IPS DF 4.7 (cell line): ENCODE measurements around the gene GFER.

Experiments
- DNase-seq: peaks from one replicate; pipeline ENCODE4 v3.0.0-alpha.2; 2013; ENCODE audit warnings: low spot score; ENCODE audit errors: extremely low read depth

GFER gene

GRCh38 chr16:1990351-1991134 is 6.5 kb downstream of the GFER start:
- DNase-seq: no peak

GRCh38 chr16:1991135-1991551 is 7.2 kb downstream of the GFER start:
- no peak for DNase-seq

GRCh38 chr16:1991588-1991947 is 7.6 kb downstream of the GFER start:
- DNase-seq: no peak

- no peak for DNase-seq
Measured at GRCh38 chr16:1991948-1992703, 8.1 kb downstream of the GFER start.

- DNase-seq: no peak
Measured at GRCh38 chr16:1992704-1993317, 8.8 kb downstream of the GFER start.

- no peak for DNase-seq
Measured at GRCh38 chr16:1993731-1994131, 9.7 kb downstream of the GFER start.

GRCh38 chr16:1997494-1998359 is 13.7 kb downstream of the GFER start:
- DNase-seq: no peak

- no peak for DNase-seq
Measured at GRCh38 chr16:1998360-1998835, 14.4 kb downstream of the GFER start.

- DNase-seq: no peak
Measured at GRCh38 chr16:1998852-1999801, 15.1 kb downstream of the GFER start.

GRCh38 chr16:1999866-2000514 is 16.0 kb downstream of the GFER start:
- DNase-seq: no peak

GRCh38 chr16:2001035-2001434 is 17.0 kb downstream of the GFER start:
- no peak for DNase-seq

GRCh38 chr16:2001456-2002355 is 17.7 kb downstream of the GFER start:
- DNase-seq: no peak

- no peak for DNase-seq
Measured at GRCh38 chr16:2002406-2003230, 18.6 kb downstream of the GFER start.

GRCh38 chr16:2003231-2003826 is 19.3 kb downstream of the GFER start:
- no peak for DNase-seq

GRCh38 chr16:2003827-2004641 is 20.0 kb downstream of the GFER start:
- DNase-seq: no peak

- no peak for DNase-seq
Measured at GRCh38 chr16:2004795-2005517, 21.0 kb downstream of the GFER start.
